IPS DF 19.7 (cell line): ENCODE data around the gene C1orf167.
"Not testable (repeated sequence)": the region's sequence is repeated elsewhere in the genome, so short reads cannot be mapped to it uniquely, and the experiment has no call there.

Experiments used
- DNase-seq: peaks from one replicate; pipeline ENCODE4 v3.0.0-alpha.2; 2013; ENCODE audit warnings: low read depth, low spot score

C1orf167 gene

GRCh38 chr1:11800756-11801433 is 38.9 kb downstream of the C1orf167 start:
- no peak for DNase-seq

- no peak for DNase-seq
These were observed 40.6 kb downstream of the C1orf167 start for GRCh38 chr1:11802616-11802972.

GRCh38 chr1:11802973-11803885 is 41.2 kb downstream of the C1orf167 start:
- DNase-seq, result peak; percentile 81

GRCh38 chr1:11803924-11804665 is 42.1 kb downstream of the C1orf167 start:
- DNase-seq, result not testable (repeated sequence)

GRCh38 chr1:11804666-11805421 is 42.9 kb downstream of the C1orf167 start:
- DNase-seq, result no peak

GRCh38 chr1:11805422-11806306 is 43.7 kb downstream of the C1orf167 start, which contains the start of the genes CLCN6 and MTHFR:
CLCN6 (plus strand) TSS chr1:11806191; CDS start chr1:11806263, 72 bp downstream.
MTHFR (minus strand) TSS chr1:11805964; CDS start chr1:11803116, 2,848 bp downstream.
- peak; percentile 90 for DNase-seq

- DNase-seq, result no peak
These were observed 44.4 kb downstream of the C1orf167 start for GRCh38 chr1:11806307-11806936.

- DNase-seq, result no peak
These were observed 45.1 kb downstream of the C1orf167 start for GRCh38 chr1:11807133-11807532.

GRCh38 chr1:11813021-11813420 is 51.0 kb downstream of the C1orf167 start:
- DNase-seq, result no peak

GRCh38 chr1:11817192-11817591 is 55.2 kb downstream of the C1orf167 start:
- no peak for DNase-seq

- no peak for DNase-seq
These were observed 60.1 kb downstream of the C1orf167 start for GRCh38 chr1:11822091-11822490.

- DNase-seq, result no peak
These were observed 61.6 kb downstream of the C1orf167 start for GRCh38 chr1:11823366-11824137.

GRCh38 chr1:11825131-11825530 is 63.1 kb downstream of the C1orf167 start:
- DNase-seq, result no peak

- DNase-seq, result no peak
These were observed 65.0 kb downstream of the C1orf167 start for GRCh38 chr1:11826946-11827345.

- DNase-seq, result no peak
These were observed 66.5 kb downstream of the C1orf167 start for GRCh38 chr1:11828511-11828910.

GRCh38 chr1:11831945-11832725 is 70.1 kb downstream of the C1orf167 start:
- no peak for DNase-seq

- DNase-seq, result no peak
These were observed 71.5 kb downstream of the C1orf167 start for GRCh38 chr1:11833497-11833896.

GRCh38 chr1:11833900-11834299 is 71.9 kb downstream of the C1orf167 start:
- no peak for DNase-seq
